ENCODE results near the gene AP5S1. TPM values are rescaled to one million over a fixed set of nuclear protein-coding genes. Genes with fewer than 3 reads are reported as not detected.

The AP5S1 gene
- total and polyA plus RNA-seq, 9 of the 15 experiments (the other 6 are each of a cell fraction or from before 2014, with no cell fraction given), result 2.6 to 8.8 (median 4.4) TPM

- 0 out of 2 replicates have a peak, but pooled peaks have one; percentile 19 for TF ChIP-seq REST (IDR thresholded peaks at IDR 0.05; ENCODE audit: borderline replicate concordance)
- TF ChIP-seq REST (CRISPR knock-in tag; IDR thresholded peaks at IDR 0.05; ENCODE audit: low read depth), result no peak
- TF ChIP-seq GATAD2B (IDR thresholded peaks at IDR 0.05; ENCODE audit: borderline replicate concordance), result no peak
- no peak for TF ChIP-seq RBM34 (IDR thresholded peaks at IDR 0.05; ENCODE audit: borderline replicate concordance, insufficient read depth, low read length)
- no peak for TF ChIP-seq COPS2 (conservative IDR thresholded peaks at IDR 0.05)
- no peak for TF ChIP-seq HNRNPK (IDR thresholded peaks at IDR 0.05; ENCODE audit: low read depth, low read length, poor library complexity, severe bottlenecking)
- no peak for TF ChIP-seq HBP1 (CRISPR knock-in tag; IDR thresholded peaks at IDR 0.05)
- TF ChIP-seq E2F6 (IDR thresholded peaks at IDR 0.05; ENCODE audit: borderline replicate concordance in 1 of 2, extremely low read depth in 1 of 2, insufficient read depth in 1 of 2, insufficient read length in 1 of 2, low read depth in 1 of 2, low read length in 1 of 2, poor library complexity in 1 of 2, severe bottlenecking in 1 of 2), result peak in 1 of 2 experiments; percentile 36
- peak; percentile 45 for TF ChIP-seq RBFOX2 (IDR thresholded peaks at IDR 0.05; ENCODE audit: low read depth, low read length)
- TF ChIP-seq EWSR1 (IDR thresholded peaks at IDR 0.05; ENCODE audit: borderline replicate concordance, low read depth, partially characterized antibody), result no peak
- no peak for TF ChIP-seq PCBP2 (IDR thresholded peaks at IDR 0.05; ENCODE audit: low read depth, low read length, poor library complexity, severe bottlenecking)
- TF ChIP-seq NR1H2 (CRISPR knock-in tag; IDR thresholded peaks at IDR 0.05), result no peak
- TF ChIP-seq ZNF274 (IDR thresholded peaks at IDR 0.05; ENCODE audit: borderline replicate concordance, low read depth, low read length), result no peak
- peak; percentile 11; the same call in 1 of the 2 replicates for TF ChIP-seq MAX (CRISPR knock-in tag; IDR thresholded peaks at IDR 0.05)
- TF ChIP-seq NBN (IDR thresholded peaks at IDR 0.05; ENCODE audit: low read depth), result no peak
These were observed 36.0 kb upstream of the AP5S1 start (continued) for GRCh38 chr20:3784216-3784853.

All from K562 (cell line).